CD4-positive, alpha-beta T cell treated with Interleukin-2 at 100 ng/mL for 4 hours (primary cell): ENCODE data around the gene TFF2.

Experiments
- DNase-seq: peaks from one replicate; pipeline ENCODE4 v3.0.0-alpha.2; 2020; ENCODE audit warnings: low spot score

TFF2 gene

GRCh38 chr21:42384156-42384945 is 33.6 kb upstream of the TFF2 start:
- DNase-seq: no peak

GRCh38 chr21:42383331-42383730 is 32.5 kb upstream of the TFF2 start:
- no peak for DNase-seq

GRCh38 chr21:42382915-42383314 is 32.1 kb upstream of the TFF2 start:
- DNase-seq: no peak

GRCh38 chr21:42381347-42381984 is 30.7 kb upstream of the TFF2 start:
- peak; percentile 60 for DNase-seq

- DNase-seq: no peak
Observed at GRCh38 chr21:42379426-42380215, 28.8 kb upstream of the TFF2 start.

GRCh38 chr21:42378418-42378817 is 27.6 kb upstream of the TFF2 start:
- no peak for DNase-seq

- DNase-seq: no peak
Observed at GRCh38 chr21:42377951-42378340, 27.2 kb upstream of the TFF2 start.

GRCh38 chr21:42377211-42377950 is 26.6 kb upstream of the TFF2 start:
- DNase-seq: no peak

GRCh38 chr21:42376338-42376982 is 25.7 kb upstream of the TFF2 start:
- no peak for DNase-seq

- DNase-seq: no peak
Observed at GRCh38 chr21:42375966-42376337, 25.2 kb upstream of the TFF2 start.

GRCh38 chr21:42375506-42375905 is 24.7 kb upstream of the TFF2 start:
- no peak for DNase-seq

GRCh38 chr21:42374864-42375499 is 24.2 kb upstream of the TFF2 start:
- DNase-seq: no peak

GRCh38 chr21:42374457-42374856 is 23.7 kb upstream of the TFF2 start:
- DNase-seq: no peak

GRCh38 chr21:42373908-42374455 is 23.2 kb upstream of the TFF2 start:
- no peak for DNase-seq

GRCh38 chr21:42373196-42373907 is 22.6 kb upstream of the TFF2 start:
- DNase-seq: no peak

- no peak for DNase-seq
Observed at GRCh38 chr21:42370894-42371654, 20.3 kb upstream of the TFF2 start.

GRCh38 chr21:42369821-42370220 is 19.0 kb upstream of the TFF2 start:
- DNase-seq: no peak

GRCh38 chr21:42367367-42368165 is 16.8 kb upstream of the TFF2 start:
- DNase-seq: no peak
